ENCODE measurements around the gene TNFRSF14.

The TNFRSF14 gene

GRCh38 chr1:2534315-2534686 is 21.9 kb upstream of the TNFRSF14 start:
- H3F3A ChIP-seq (ENCODE audit: control insufficient read depth, insufficient read depth), result no peaks in the 10 kb centered on the region
- H3K79me2 ChIP-seq (ENCODE audit: control insufficient read depth, low read length), result no peaks in the 10 kb centered on the region
- no peaks in the 10 kb centered on the region for H3K36me3 ChIP-seq (ENCODE audit: control insufficient read depth, low read length)
- no peaks in the 10 kb centered on the region for H3K9me3 ChIP-seq (ENCODE audit: control insufficient read depth, insufficient read depth, low read length)
- H3K4me3 ChIP-seq (ENCODE audit: low read length), result no peak overlapping the region
- H3K27me3 ChIP-seq (ENCODE audit: control insufficient read depth, low read length), result peaks cover 36% of the 10 kb centered on the region
- no peaks in the 10 kb centered on the region for H4K20me1 ChIP-seq (ENCODE audit: control insufficient read depth, insufficient read depth, low read depth, low read length)
- H3K4me2 ChIP-seq (ENCODE audit: low read length), result no peak overlapping the region
- no peak overlapping the region for H3K27ac ChIP-seq (ENCODE audit: low read depth, low read length)
- TF ChIP-seq CTCF (IDR thresholded peaks at IDR 0.05; ENCODE audit: low read depth, low read length, poor library complexity, severe bottlenecking), result no peak
- TF ChIP-seq EZH2phosphoT487 (IDR thresholded peaks at IDR 0.05; ENCODE audit: borderline replicate concordance, low read length), result no peak
- H3K9me2 ChIP-seq (replicated peaks; ENCODE audit: control insufficient read depth, low read length), result no peaks in the 10 kb centered on the region
- no peaks in the 10 kb centered on the region for H3K4me1 ChIP-seq (ENCODE audit: control insufficient read depth, low read length)

- H3K27me3 ChIP-seq (ENCODE audit: control insufficient read depth, low read length), result peaks cover 34% of the 10 kb centered on the region
- H3K79me2 ChIP-seq (ENCODE audit: control insufficient read depth, low read length), result no peaks in the 10 kb centered on the region
- no peak overlapping the region for H3K4me2 ChIP-seq (ENCODE audit: low read length)
- no peaks in the 10 kb centered on the region for H3F3A ChIP-seq (ENCODE audit: control insufficient read depth, insufficient read depth)
- no peaks in the 10 kb centered on the region for H3K9me3 ChIP-seq (ENCODE audit: control insufficient read depth, insufficient read depth, low read length)
- no peak overlapping the region for H3K27ac ChIP-seq (ENCODE audit: low read depth, low read length)
- no peaks in the 10 kb centered on the region for H3K4me1 ChIP-seq (ENCODE audit: control insufficient read depth, low read length)
- H3K4me3 ChIP-seq (ENCODE audit: low read length), result no peak overlapping the region
- no peaks in the 10 kb centered on the region for H3K9me2 ChIP-seq (replicated peaks; ENCODE audit: control insufficient read depth, low read length)
- no peaks in the 10 kb centered on the region for H4K20me1 ChIP-seq (ENCODE audit: control insufficient read depth, insufficient read depth, low read depth, low read length)
- H3K36me3 ChIP-seq (ENCODE audit: control insufficient read depth, low read length), result no peaks in the 10 kb centered on the region
- no peak for TF ChIP-seq CTCF (IDR thresholded peaks at IDR 0.05; ENCODE audit: low read depth, low read length, poor library complexity, severe bottlenecking)
- TF ChIP-seq EZH2phosphoT487 (IDR thresholded peaks at IDR 0.05; ENCODE audit: borderline replicate concordance, low read length), result no peak
Observed at GRCh38 chr1:2534687-2535441, 21.3 kb upstream of the TNFRSF14 start.

- H3K4me1 ChIP-seq (ENCODE audit: control insufficient read depth, low read length), result no peaks in the 10 kb centered on the region
- H3K79me2 ChIP-seq (ENCODE audit: control insufficient read depth, low read length), result no peaks in the 10 kb centered on the region
- no peak overlapping the region for H3K4me3 ChIP-seq (ENCODE audit: low read length)
- H4K20me1 ChIP-seq (ENCODE audit: control insufficient read depth, insufficient read depth, low read depth, low read length), result no peaks in the 10 kb centered on the region
- TF ChIP-seq EZH2phosphoT487 (IDR thresholded peaks at IDR 0.05; ENCODE audit: borderline replicate concordance, low read length), result no peak
- TF ChIP-seq CTCF (IDR thresholded peaks at IDR 0.05; ENCODE audit: low read depth, low read length, poor library complexity, severe bottlenecking), result no peak
- H3K4me2 ChIP-seq (ENCODE audit: low read length), result no peak overlapping the region
- H3K36me3 ChIP-seq (ENCODE audit: control insufficient read depth, low read length), result no peaks in the 10 kb centered on the region
- no peaks in the 10 kb centered on the region for H3K9me2 ChIP-seq (replicated peaks; ENCODE audit: control insufficient read depth, low read length)
- H3K9me3 ChIP-seq (ENCODE audit: control insufficient read depth, insufficient read depth, low read length), result no peaks in the 10 kb centered on the region
- peaks cover 34% of the 10 kb centered on the region for H3K27me3 ChIP-seq (ENCODE audit: control insufficient read depth, low read length)
- no peaks in the 10 kb centered on the region for H3F3A ChIP-seq (ENCODE audit: control insufficient read depth, insufficient read depth)
- H3K27ac ChIP-seq (ENCODE audit: low read depth, low read length), result no peak overlapping the region
Observed at GRCh38 chr1:2535455-2535854, 20.7 kb upstream of the TNFRSF14 start.

All from DOHH2 (cell line).